H1 (cell line): ENCODE measurements around the gene PAQR8. TPM values are rescaled to one million over a fixed set of nuclear protein-coding genes. Genes with fewer than 3 reads are reported as not detected.

Experiments used
- CTCF ChIA-PET: fragments of 300-600 bp; sonication (Branson Sonifier 250); formaldehyde crosslinking; loops from one replicate; lab custom pipeline; 2021; ENCODE audit not compliant: partially characterized antibody; lab: Charles Lee
- POLR2A ChIA-PET: fragments of 300-600 bp; sonication (Branson Sonifier 250); formaldehyde crosslinking; loops from one replicate; lab custom pipeline; 2021; ENCODE audit warnings: inconsistent platforms; ENCODE audit not compliant: partially characterized antibody; lab: Charles Lee
- DNase-seq, 2 experiments: peaks; one replicate each; pipeline versions ENCODE4 v3.0.0 to v3.0.0-alpha.2; 2010 to 2022; ENCODE audit warnings: low spot score in 2 of 2, low read depth in 1 of 2, mixed read lengths in 1 of 2
- FAIRE-seq: peaks from 2 replicates; lab custom pipeline; 2011; peaks lifted over from hg19 to GRCh38; lab: Jason Lieb, UNC
- H2AFZ ChIP-seq: 2 replicates; pipeline ENCODE4 v1.8.1; 2012; ENCODE audit warnings: low read length, inconsistent platforms
- H2AK5ac ChIP-seq: 2 replicates; pipeline ENCODE4 v1.6.1; 2013; ENCODE audit warnings: low read depth, low read length
- H2BK120ac ChIP-seq: replicated peaks from 2 replicates; pipeline ENCODE3; 2013; ENCODE audit warnings: low read depth, low read length, inconsistent platforms
- H2BK12ac ChIP-seq: 2 replicates; pipeline ENCODE4 v1.6.1; 2013; ENCODE audit warnings: low read depth, low read length
- H2BK15ac ChIP-seq: 2 replicates; pipeline ENCODE4 v1.6.1; 2013; ENCODE audit warnings: low read length
- H2BK20ac ChIP-seq: 2 replicates; pipeline ENCODE4 v1.6.1; 2013; ENCODE audit warnings: low read length
- H2BK5ac ChIP-seq: 2 replicates; pipeline ENCODE4 v1.6.1; 2013; ENCODE audit warnings: low read depth, low read length
- H3K14ac ChIP-seq: 2 replicates; pipeline ENCODE4 v1.6.1; 2013; ENCODE audit warnings: inconsistent platforms; ENCODE audit not compliant: insufficient read length
- H3K18ac ChIP-seq: 2 replicates; pipeline ENCODE4 v1.6.1; 2013; ENCODE audit warnings: low read length; ENCODE audit errors: extremely low read depth
- H3K23ac ChIP-seq: 2 replicates; pipeline ENCODE4 v1.6.1; 2013; ENCODE audit warnings: inconsistent platforms; ENCODE audit not compliant: insufficient read length
- H3K23me2 ChIP-seq: 2 replicates; pipeline ENCODE4 v1.6.1; 2013; ENCODE audit warnings: low read depth, low read length
- H3K27ac ChIP-seq: 2 replicates; pipeline ENCODE4 v1.6.1; 2011; ENCODE audit warnings: low read depth, low read length, inconsistent platforms
- H3K27me3 ChIP-seq, 4 experiments: replicated peaks in 1 of 4; 1 replicate in 1 of 4; 2 replicates in 3 of 4; pipeline versions ENCODE4 v1.6.1 to v1.8.1; 2011 to 2013; ENCODE audit warnings: low read length in 3 of 4, mild to moderate bottlenecking in 3 of 4, inconsistent platforms in 2 of 4, mixed read lengths in 2 of 4, moderate library complexity in 1 of 4; ENCODE audit not compliant: control insufficient read depth in 3 of 4, insufficient read depth in 3 of 4; ENCODE audit errors: extremely low read depth in 1 of 4
- H3K36me3 ChIP-seq, 4 experiments: 2 replicates each; pipeline versions ENCODE4 v1.6.1 to v1.8.1; 2011 to 2013; ENCODE audit warnings: mild to moderate bottlenecking in 4 of 4, low read length in 3 of 4, moderate library complexity in 2 of 4, control low read depth in 1 of 4, inconsistent platforms in 1 of 4; ENCODE audit not compliant: insufficient read depth in 4 of 4, control insufficient read depth in 2 of 4
- H3K4ac ChIP-seq: replicated peaks from 2 replicates; pipeline ENCODE3; 2013; ENCODE audit warnings: low read length, low read depth, mixed read lengths, inconsistent platforms; ENCODE audit not compliant: insufficient read length
- H3K4me1 ChIP-seq, 4 experiments: replicated peaks in 1 of 4; 1 replicate in 1 of 4; 2 replicates in 3 of 4; pipeline versions ENCODE4 v1.6.1 to v1.8.1; 2011 to 2013; ENCODE audit warnings: low read length in 3 of 4, inconsistent platforms in 2 of 4, mixed read lengths in 1 of 4; ENCODE audit not compliant: insufficient read depth in 4 of 4, control insufficient read depth in 3 of 4
- H3K4me2 ChIP-seq, 2 experiments: 2 replicates each; pipeline versions ENCODE4 v1.6.1 to v1.8.1; 2011 to 2013; ENCODE audit warnings: low read depth in 2 of 2, low read length in 2 of 2, control low read depth in 1 of 2, inconsistent platforms in 1 of 2, mild to moderate bottlenecking in 1 of 2; ENCODE audit not compliant: insufficient read depth in 1 of 2
- H3K4me3 ChIP-seq, 4 experiments: fragments of 200-600, 300-600 bp in 1 of 4; sonication (generic), shearing (Covaris generic), sonication (Bioruptor Twin) in 1 of 4; 2 replicates each; pipeline versions ENCODE4 v1.5.1 to v1.8.1; 2011 to 2016; ENCODE audit warnings: low read length in 4 of 4, low read depth in 3 of 4, control low read depth in 2 of 4, inconsistent platforms in 2 of 4, mild to moderate bottlenecking in 2 of 4, mixed read lengths in 1 of 4, moderate library complexity in 1 of 4; ENCODE audit not compliant: insufficient read depth in 2 of 4; ENCODE audit errors: extremely low read depth in 1 of 4
- H3K56ac ChIP-seq: replicated peaks from 2 replicates; pipeline ENCODE3; 2013; ENCODE audit warnings: low read depth, mild to moderate bottlenecking, mixed read lengths, low read length, inconsistent platforms; ENCODE audit not compliant: insufficient read length
- H3K79me1 ChIP-seq: 2 replicates; pipeline ENCODE4 v1.6.1; 2013; ENCODE audit warnings: low read depth, low read length, control low read depth
- H3K79me2 ChIP-seq, 2 experiments: 2 replicates each; pipeline versions ENCODE4 v1.6.1 to v1.8.1; 2012 to 2013; ENCODE audit warnings: low read length in 2 of 2, mild to moderate bottlenecking in 2 of 2, inconsistent platforms in 1 of 2; ENCODE audit not compliant: insufficient read depth in 2 of 2, control insufficient read depth in 1 of 2
- H3K9ac ChIP-seq, 4 experiments: replicated peaks in 1 of 4; 1 replicate in 1 of 4; 2 replicates in 3 of 4; pipeline versions ENCODE4 v1.6.1 to v1.8.1; 2011 to 2013; ENCODE audit warnings: low read depth in 3 of 4, low read length in 3 of 4, control low read depth in 2 of 4, mild to moderate bottlenecking in 2 of 4, moderate library complexity in 2 of 4, inconsistent platforms in 1 of 4; ENCODE audit errors: extremely low read depth in 1 of 4
- H3K9me3 ChIP-seq, 2 experiments: 2 replicates each; pipeline versions ENCODE4 v1.6.1 to v1.8.1; 2012 to 2013; ENCODE audit warnings: mild to moderate bottlenecking in 2 of 2, moderate library complexity in 2 of 2, control low read depth in 1 of 2, inconsistent platforms in 1 of 2, low read depth in 1 of 2, low read length in 1 of 2, mixed read lengths in 1 of 2; ENCODE audit not compliant: insufficient read depth in 2 of 2
- H4K20me1 ChIP-seq, 2 experiments: replicated peaks in 1 of 2; 2 replicates each; pipeline versions ENCODE3 to v1.8.1; 2011 to 2013; ENCODE audit warnings: inconsistent platforms in 2 of 2, low read length in 2 of 2, mild to moderate bottlenecking in 1 of 2; ENCODE audit not compliant: insufficient read depth in 2 of 2, control insufficient read depth in 1 of 2
- H4K5ac ChIP-seq: 2 replicates; pipeline ENCODE4 v1.6.1; 2013; ENCODE audit warnings: low read length, low read depth, mixed read lengths, inconsistent platforms; ENCODE audit not compliant: insufficient read length
- H4K8ac ChIP-seq: 2 replicates; pipeline ENCODE4 v1.8.0; 2013; ENCODE audit warnings: mild to moderate bottlenecking, moderate library complexity, low read length, inconsistent platforms; ENCODE audit not compliant: insufficient read depth; ENCODE audit errors: extremely low read depth
- H4K91ac ChIP-seq: replicated peaks from 2 replicates; pipeline ENCODE3; 2013; ENCODE audit warnings: low read length, mixed read lengths, inconsistent platforms; ENCODE audit not compliant: insufficient read length
- EP300 ChIP-seq, 2 experiments: IDR thresholded peaks; 1 replicate in 1 of 2; 2 replicates in 1 of 2; pipeline ENCODE4 v1.6.1; 2011 to 2012; ENCODE audit warnings: low read depth in 2 of 2, low read length in 2 of 2, mild to moderate bottlenecking in 2 of 2, borderline replicate concordance in 1 of 2, inconsistent platforms in 1 of 2, moderate library complexity in 1 of 2
- NRF1 ChIP-seq: IDR thresholded peaks from 2 replicates; pipeline ENCODE4 v1.6.1; 2011; ENCODE audit warnings: mild to moderate bottlenecking, low read depth, low read length, improper control_type of control experiment
- PHF8 ChIP-seq: fragments of 200-600 bp; sonication (generic); conservative IDR thresholded peaks from 2 replicates; pipeline ENCODE4 v1.7.1; 2012; ENCODE audit warnings: low read depth, mild to moderate bottlenecking, inconsistent platforms, low read length, moderate library complexity
- RNF2 ChIP-seq: fragments of 200-900, 300-1000 bp; sonication (generic); IDR thresholded peaks from 2 replicates; pipeline ENCODE4 v1.7.1; 2016; ENCODE audit warnings: borderline replicate concordance, low read depth, mild to moderate bottlenecking, antibody characterized with exemption, low read length; ENCODE audit not compliant: poor library complexity, severe bottlenecking; ENCODE audit errors: missing control alignments
- SRF ChIP-seq: IDR thresholded peaks from 2 replicates; pipeline ENCODE4 v1.6.1; 2011; ENCODE audit warnings: mild to moderate bottlenecking, low read depth, low read length, moderate library complexity
- polyA plus RNA-seq, 7 experiments: library from polyadenylated mRNA; depleted of rRNA in 3 of 7; stranded (reverse) in 5 of 7; unstranded in 2 of 7; fragments of >200 nt in 5 of 7; fragments of 200-250 nt in 2 of 7; gene quantifications; 1 replicate in 5 of 7; 2 replicates in 1 of 7; 4 replicates in 1 of 7; pipeline versions ENCODE4 v1.2.1 to v1.2.3, GENCODE V29; 2011 to 2013; ENCODE audit warnings: missing spikeins in 2 of 7, mixed read lengths in 2 of 7
- total RNA-seq: library from RNA; stranded (reverse); fragmentation: NEBNext Ultra II Directional; extraction: Animal tissue kit (Norgen Biotek cat#: 25700); gene quantifications from 2 replicates; pipeline ENCODE4 v1.2.1, GENCODE V29; 2021

The PAQR8 gene
- total and polyA plus RNA-seq, 2 of the 8 experiments (the other 6 are each of a cell fraction or from before 2014, with no cell fraction given): 7.6 to 9.6 TPM

DNA sequence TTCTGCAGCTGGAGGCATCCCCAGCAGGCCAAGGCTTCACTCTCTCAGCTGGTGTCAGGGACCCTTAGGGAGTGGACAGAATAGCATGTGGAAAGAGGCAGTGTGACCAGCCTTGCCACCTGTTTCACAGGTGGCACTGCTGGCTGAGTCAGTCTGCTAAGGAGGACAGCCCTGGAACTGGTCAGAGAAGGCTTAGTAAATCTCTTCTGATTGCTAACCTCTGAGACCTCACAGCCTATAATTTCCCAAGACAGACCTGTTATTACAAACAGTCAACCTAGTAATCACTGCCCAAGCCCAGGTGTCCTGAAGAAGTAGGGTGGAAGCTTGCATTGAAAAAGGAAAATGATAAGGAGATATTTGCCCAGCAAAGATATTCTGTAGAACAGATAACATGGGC, 26.4 kb upstream of the PAQR8 start:
- Histone ChIP-seq H3K4me3 (no peak overlapping the region), H3K27me3 (no peaks in the 10 kb centered on the region; a peak in 1 of 7 replicates), H2BK120ac (no peak overlapping the region), H4K8ac (no peak overlapping the region), H3K23ac (no peak overlapping the region), H4K91ac (no peak overlapping the region), H3K27ac (no peak overlapping the region), H4K20me1 (no peaks in the 10 kb centered on the region), H3K56ac (no peak overlapping the region), H3K79me2 (no peaks in the 10 kb centered on the region), H3K79me1 (no peaks in the 10 kb centered on the region), H3K18ac (no peak overlapping the region), H3K4me1 (peaks cover 0 to 1% (median 0%) of the 10 kb centered on the region in 4 experiments; a peak in 1 of 7 replicates), H4K5ac (no peak overlapping the region), H3K9me3 (no peaks in the 10 kb centered on the region), H3K36me3 (no peaks in the 10 kb centered on the region), H2AK5ac (no peak overlapping the region), H2BK20ac (no peak overlapping the region), H3K23me2 (no peaks in the 10 kb centered on the region), H2BK5ac (no peak overlapping the region), H2BK15ac (no peak overlapping the region), H2AFZ (no peak overlapping the region), H3K4me2 (no peak overlapping the region), H3K14ac (no peak overlapping the region), H3K9ac (no peak overlapping the region), H3K4ac (no peak overlapping the region), H2BK12ac (no peak overlapping the region)
- DNase-seq (no peak), FAIRE-seq (no peak)
- POLR2A ChIA-PET: interaction anchor here (1.0 kb wide), 1 partner anchor 13 kb away, joined by 3 read pairs; no protein-coding TSS in a partner anchor
- no peak for TF ChIP-seq PHF8
- TF ChIP-seq SRF: no peak
- TF ChIP-seq EP300 (IDR thresholded peaks at IDR 0.05; ENCODE audit: borderline replicate concordance in 1 of 2, low read depth in 2 of 2, low read length in 2 of 2): no peak
- no peak for TF ChIP-seq NRF1
- no peak for TF ChIP-seq RNF2
- CTCF ChIA-PET: interaction anchor here (2.5 kb wide), 1 partner anchor 50 kb away, joined by 10 read pairs; the partner anchor contains the start of gene MCM3
